HG03469 (cell line): ENCODE results near the gene RIIAD1.

Source experiments
- ATAC-seq: cut with Tn5 transposase; IDR thresholded peaks from one replicate; pipeline ENCODE4 v1.9.1; 2021; ENCODE audit warnings: mild to moderate bottlenecking, moderate library complexity, moderate number of reproducible peaks; ENCODE audit not compliant: unreplicated experiment

RIIAD1 gene

DNA sequence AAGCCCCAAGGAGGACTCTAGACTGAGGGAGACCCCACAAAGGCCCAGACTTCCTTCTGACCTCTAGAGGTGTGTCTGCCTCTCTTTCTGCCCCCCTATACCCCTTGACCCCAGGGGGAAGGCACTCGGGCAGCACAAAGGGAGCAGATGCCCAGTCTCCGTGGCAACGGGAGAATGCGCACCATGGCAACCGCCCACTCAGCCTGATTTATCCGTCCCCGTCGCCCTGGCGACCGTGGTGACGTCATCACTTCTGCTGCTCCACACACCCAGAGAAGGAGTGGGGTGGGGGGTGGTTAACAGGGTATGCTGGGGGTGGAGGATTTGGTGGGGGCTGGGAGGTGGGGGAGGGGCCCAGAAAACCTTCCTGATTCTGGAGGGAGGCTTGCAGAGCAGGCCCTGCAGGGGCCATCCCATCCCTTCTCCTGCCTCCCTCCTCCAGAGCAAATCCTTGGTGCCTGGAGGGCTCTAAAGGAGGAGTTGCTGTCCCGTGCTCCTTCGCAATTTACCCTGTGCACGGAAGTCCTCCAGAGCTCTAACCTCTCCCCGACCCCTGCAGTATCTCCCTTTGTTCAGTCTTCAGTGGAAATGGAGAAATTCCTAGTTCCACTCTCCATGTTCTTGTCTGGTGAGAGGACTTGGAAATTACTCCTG, 11.0 kb upstream of the RIIAD1 start:
- ATAC-seq = no peak

DNA sequence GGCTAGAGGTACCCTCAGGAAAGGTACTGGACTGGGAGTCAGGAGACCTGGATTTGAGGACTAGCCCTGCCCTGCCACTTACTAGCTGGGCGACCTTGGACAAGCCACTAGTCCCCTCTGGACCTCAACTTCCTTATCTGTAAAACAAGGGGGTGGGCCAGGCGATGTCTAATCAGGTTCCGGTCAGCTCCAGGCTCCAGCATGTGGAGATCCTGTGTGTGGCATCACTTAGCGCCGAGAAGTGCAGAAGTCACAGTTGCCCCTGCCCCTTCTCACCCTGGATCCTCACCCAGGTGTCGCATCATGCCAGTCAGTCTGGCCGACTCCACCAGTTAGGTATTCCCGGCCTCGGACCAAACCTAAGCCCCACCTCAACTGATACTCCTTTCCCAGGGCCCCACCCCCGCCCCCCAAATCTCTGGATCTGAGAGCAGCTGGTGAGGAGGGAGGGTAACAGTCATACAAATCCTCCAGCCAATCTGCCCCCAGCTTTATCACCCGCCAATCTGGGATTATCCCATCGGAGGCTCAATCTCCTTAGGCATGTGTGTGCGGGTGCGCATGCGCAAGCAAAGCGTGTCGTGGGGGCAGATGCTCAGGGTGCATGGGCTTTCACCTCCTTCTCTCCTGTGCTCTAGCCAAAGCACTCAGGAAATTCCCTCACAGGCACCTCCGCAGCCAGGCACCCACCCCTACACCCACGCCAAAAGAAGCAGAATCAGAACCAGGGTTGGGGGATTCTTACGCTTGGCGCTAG, 10.1 kb upstream of the RIIAD1 start:
- no peak for ATAC-seq

DNA sequence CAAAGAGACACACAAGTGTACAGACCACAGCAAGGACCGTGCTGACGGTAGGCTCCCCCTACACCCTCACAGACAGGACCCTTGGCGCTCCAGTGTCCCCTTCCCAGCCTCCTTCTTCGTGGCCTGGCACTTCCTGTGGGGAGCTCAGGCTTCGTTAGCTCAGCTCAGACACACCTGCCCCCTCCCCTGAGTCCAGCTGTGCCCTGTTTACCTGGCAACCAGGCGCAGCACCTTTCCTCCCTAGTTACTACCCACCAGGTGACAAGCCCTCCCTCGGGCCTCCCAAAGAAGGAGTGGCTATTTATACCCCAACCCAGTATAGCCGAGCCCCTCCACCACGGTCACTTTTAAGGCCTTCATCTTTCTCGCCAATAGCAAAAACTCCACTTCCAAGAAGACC, 9.4 kb upstream of the RIIAD1 start:
- no peak for ATAC-seq

DNA sequence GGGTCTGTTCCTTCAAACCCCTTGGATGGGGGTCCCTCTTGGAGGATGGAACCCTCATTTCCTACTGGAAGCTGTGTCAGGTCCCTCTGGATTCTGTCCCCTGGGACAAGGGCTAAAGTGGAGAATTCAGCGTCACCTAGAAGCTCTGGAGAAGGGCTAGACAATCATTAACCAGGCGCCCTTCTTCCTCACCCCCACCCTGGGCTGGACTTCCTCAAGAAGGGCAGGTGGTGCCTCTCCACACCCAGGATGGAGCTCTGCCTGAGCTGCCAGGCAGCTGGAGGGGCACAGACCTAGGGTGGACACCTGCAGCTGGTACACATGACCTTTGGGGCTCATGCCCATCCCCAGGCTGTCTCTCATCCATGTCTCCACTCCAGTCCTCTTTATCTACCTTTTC, 8.3 kb upstream of the RIIAD1 start:
- ATAC-seq = no peak

DNA sequence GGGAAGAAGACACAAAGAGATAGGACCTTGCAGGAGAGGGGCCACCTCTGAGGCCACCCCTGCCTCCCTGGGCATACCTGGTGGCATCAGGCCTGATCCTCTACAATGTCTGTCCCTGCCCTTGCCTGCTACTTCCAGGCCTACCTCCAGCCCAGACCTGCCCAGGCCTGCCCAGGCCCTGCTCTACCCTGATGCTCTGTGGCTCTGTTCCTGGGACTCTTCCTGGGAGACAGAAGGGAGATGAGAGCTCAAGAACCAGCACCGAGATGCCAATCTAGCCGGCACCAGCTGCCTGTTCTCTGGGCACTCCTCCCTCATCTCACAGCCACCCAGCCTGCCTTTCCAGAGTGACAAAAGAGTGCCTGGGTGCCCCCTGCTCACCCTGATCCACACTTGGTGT, 7.4 kb upstream of the RIIAD1 start:
- ATAC-seq = no peak

DNA sequence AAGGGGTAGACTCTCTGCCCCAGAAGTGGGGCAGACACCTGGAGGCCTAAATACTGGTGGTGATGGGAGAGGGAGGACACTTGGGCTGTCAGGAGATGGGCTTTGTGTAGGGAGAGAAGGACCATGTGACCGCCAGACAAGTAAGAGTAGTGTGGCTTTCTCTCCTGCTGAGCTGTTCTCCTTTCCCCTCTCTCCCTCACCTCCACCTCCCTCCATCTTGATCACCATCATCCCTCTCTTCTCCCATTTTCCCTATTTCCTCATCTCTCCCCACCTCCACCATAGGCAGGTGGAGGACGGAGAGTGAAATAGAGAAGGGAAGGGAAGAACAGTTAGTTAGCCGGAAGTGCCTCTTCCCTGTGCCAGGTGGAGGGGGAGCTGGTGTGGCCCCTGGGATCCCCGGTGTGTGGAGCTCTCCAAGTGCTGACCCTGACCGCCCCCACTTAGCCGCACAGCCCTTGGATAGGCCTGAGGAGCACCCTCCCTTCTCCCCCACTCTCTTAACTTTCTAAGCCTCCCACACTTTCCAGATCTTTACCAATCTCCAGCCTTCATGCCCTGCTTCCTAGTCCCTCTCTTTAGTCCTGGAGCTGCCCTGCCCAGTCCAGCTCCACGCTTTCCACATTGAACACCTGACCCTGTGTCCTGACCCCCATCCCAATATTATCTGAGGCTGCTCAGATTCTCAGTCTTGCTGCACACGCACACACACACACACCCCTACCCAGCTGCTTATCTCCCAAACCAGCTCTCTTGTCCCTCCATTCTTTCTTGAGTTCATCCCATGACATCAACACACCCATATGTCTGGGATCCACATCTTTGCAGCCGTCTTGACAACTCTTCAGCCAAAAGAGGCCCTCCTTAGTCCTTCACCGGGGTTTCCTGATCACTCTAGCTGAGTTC, 6.2 kb upstream of the RIIAD1 start:
- no peak for ATAC-seq

DNA sequence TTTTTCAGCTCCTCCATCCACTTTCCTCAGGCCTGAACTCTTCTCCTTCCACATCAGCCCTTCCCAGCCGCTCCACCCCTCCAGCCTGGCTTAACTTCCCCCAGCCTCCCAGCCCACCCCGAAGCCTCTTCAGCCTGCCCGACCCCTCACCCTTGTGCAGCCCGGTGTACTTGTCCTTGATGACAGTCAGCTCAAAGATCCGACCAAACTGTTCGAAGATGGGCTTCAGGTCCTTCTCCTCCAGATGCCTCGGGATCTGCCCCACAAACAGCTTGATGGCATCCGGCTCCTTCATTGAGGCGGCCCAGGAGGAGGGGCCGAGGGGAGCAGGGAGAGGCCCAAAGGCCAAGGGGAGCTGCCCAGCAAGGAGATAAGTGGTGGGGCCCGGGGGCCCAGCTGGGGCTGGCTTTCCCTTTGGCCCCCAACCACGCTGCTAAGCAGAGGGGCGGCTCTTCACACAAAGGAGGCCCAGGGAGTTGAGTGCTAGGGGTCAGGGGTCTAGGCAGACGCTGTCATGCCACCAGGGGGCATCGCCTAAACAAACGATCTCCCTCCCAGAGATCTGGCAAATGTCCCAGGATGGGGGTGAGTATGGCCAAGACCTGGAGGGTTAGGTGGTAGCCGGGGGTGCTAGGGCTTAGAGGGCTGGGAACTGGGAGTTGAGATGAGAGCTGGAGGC, 5.5 kb upstream of the RIIAD1 start:
- no peak for ATAC-seq

DNA sequence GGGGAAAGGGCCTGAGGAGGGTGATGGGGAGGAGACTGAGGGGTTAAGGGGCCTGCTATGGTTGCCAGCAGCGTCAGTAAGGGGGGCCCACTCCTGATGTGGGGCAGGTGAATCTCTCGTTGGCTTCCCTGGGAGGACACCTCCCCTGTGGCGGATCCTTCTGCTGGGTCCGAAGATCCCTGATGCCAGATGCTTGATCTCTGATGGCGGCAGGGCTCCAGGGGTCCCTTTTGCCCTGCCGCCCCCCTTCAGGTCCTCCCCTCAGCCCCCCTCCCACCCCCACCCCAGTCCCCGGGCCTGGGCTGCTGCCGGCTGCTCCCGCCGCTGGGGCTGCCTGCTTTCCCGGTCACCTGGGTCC, 4.9 kb upstream of the RIIAD1 start:
- no peak for ATAC-seq

DNA sequence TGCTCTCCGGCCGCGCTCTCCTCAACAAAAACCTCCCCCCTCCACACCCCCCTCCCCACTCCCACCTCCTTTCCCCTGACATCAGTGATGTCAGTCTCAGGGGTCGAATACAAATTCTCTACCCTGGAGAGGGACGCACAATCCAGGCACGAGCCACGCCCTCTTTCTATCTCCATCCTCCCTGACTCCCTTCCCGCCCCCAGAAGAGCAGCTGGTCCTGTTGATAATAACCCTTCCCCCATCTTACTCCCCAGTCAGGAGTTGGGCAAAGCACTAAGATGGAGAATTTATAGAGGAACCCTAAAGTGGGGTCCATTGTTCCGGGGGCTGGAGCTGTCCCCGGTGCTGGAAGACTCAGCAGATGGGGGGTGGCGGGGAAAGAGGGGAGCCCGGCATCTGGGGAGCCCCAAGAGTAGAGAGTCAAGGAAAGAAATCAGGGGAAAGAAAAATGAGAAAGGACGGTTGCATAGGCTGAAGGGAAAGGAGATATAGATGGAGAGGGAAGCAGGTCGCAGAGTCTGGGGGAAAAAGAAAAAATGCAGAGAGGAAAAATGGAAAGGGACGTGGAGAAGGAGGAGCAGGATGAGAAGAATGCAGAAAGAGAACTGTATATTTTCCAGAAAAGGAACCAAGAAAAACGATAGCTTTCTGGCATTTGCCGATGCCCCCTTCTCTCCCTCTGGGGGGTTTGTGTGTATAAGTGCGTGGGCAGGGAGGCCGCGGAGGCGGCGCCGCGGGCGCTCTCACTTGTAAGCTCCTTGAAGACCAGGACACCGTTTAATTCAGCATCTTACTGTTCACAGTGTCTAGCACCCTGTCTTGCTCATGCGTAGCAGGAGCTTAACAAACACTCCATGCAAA, 4.3 kb upstream of the RIIAD1 start, which contains the start of gene CELF3:
CELF3 (minus strand) TSS at position 33 of the 861 bp plus-strand sequence. CDS start 783 bp downstream, outside the sequence.
- ATAC-seq = no peak

DNA sequence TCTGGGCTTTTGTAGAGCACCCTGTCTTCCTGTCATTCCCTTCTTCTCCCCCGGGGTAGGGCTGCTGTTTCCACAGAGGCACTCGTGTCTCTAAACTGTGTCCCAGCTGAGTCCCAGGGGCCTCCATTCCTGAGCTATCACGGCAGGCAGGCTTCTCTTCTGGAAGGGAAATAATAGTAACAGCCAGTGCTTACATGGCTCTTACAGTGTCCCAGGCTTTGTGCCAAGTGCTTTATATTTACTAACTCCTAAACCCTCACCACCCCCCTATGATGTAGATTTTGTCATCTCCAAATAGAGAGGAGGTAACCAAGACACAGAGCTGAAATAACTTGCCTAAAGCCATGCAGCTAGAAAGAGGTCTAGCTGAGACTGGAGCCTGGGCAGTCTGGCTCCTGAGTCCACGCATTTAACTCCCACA, 3.3 kb upstream of the RIIAD1 start:
- ATAC-seq = no peak

DNA sequence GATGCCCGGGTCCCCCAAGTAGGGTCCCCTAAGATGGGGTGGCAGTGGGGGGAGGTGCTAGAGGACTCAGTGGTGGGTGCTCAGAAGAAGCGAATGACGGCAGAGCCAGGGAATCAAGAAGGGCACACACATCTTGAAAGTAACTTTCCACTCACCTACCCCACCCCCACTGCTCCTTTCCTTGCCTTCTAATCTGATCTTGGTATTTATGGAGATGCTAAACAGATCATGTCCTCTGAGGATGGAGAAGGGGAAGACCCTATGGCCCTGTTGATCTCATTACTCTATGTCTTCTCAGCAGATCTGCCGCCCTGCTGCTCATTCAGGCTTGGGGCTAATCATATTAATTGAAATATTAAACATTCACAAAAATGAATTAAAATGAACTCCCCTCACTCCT, 2.7 kb upstream of the RIIAD1 start:
- ATAC-seq = no peak

DNA sequence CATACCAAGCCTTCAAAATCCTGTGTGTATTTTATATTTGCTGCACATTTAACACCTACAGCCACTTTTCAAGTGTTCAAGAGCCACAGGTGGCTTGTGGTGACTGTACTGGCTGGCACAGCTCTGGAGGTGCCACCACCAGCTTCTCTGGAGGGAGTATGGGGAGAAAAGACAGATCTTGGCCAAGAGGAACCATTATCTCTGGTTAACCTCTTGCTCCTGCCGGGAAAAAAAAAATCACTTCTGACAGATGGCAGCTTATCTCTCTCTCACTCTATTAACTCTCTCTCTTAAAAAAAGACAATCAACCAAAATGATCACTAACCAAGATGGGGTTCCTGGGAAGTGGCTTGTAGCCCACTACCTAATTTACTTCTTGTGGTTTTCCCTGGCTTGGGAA, 1.2 kb upstream of the RIIAD1 start:
- no peak for ATAC-seq

DNA sequence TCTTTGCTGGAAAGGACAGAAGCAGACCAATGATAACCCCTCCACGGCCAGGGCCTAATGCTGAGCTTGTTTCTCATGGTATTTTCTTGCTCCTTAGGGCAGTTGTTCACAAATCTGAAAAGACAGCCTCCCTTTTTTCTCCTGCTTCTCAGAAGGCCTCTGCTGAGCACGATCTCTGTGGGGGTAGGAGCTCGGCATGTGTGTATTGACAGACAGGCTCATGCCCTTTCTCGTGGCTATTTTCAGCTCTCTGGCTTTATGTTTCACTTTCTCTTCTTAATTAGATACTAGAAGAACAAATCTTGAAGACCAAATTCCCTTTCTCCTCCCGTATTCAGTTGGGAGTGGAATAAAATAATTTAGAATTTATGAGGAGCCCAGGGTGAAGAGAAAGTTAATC, 768 bp upstream of the RIIAD1 start:
- ATAC-seq = no peak

DNA sequence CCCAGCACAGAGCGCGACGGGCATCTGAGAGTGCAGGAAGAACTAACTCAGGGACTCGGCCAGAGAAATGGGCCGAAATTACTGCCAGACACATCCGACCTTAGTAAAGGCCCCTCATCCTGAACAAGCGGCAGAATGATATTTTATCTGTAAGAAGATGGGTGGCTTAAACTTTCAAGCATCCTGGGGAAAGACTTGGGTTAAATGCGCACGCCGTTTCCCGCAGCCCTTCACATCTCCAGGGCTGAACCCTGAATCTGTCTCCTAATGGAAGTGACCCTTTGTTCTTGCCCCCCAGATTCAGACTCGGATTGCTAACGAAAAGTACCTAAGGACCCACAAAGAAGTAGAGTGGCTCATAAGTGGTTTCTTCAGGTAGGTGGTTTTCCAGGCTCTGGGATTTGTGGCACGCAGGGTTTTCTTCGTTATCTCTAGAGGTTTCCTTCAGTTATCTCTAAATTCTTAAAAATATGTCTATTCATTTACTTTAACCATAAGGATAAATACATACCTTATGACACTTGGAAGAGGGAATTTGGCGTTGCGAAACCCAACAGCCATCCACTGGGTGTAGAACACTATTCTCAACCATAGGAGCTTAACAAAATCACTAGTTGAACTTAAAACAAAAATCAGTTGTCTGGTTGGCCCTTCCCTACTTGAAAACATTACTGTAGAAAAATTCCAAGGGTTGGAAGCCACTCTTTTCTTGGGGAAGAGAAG, 627 bp downstream of the RIIAD1 start:
- no peak for ATAC-seq

DNA sequence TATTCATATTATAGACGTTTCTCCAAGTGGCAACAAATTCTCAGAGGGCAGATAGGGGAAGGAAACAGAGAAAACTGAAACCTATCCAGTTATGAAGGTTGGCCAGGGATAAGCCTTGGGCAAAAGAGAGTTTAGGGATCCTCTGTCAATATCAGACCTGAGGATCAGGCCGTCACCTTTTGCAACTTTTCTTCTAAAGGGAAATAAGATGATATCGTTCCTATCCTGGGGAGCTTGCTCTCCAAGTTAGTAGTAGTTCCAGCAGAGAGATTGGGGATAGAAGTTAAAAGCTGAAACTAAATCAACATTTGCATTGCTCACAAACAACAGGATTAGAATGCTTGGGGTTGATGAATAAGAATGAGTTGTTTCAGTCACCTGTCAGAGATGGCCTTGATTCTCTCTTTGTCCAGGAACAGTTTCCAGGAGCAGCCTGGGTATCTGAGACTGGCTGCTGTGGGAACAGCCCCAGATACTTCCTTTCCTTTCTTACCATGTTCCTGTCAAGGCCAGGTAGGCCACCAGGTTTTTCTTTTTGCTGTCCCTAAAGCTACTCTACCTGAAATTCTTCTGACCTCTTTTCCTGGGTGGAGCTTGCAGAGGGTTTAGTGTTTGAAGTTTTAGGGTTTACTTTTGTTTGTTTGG, 2.5 kb downstream of the RIIAD1 start:
- ATAC-seq = no peak

DNA sequence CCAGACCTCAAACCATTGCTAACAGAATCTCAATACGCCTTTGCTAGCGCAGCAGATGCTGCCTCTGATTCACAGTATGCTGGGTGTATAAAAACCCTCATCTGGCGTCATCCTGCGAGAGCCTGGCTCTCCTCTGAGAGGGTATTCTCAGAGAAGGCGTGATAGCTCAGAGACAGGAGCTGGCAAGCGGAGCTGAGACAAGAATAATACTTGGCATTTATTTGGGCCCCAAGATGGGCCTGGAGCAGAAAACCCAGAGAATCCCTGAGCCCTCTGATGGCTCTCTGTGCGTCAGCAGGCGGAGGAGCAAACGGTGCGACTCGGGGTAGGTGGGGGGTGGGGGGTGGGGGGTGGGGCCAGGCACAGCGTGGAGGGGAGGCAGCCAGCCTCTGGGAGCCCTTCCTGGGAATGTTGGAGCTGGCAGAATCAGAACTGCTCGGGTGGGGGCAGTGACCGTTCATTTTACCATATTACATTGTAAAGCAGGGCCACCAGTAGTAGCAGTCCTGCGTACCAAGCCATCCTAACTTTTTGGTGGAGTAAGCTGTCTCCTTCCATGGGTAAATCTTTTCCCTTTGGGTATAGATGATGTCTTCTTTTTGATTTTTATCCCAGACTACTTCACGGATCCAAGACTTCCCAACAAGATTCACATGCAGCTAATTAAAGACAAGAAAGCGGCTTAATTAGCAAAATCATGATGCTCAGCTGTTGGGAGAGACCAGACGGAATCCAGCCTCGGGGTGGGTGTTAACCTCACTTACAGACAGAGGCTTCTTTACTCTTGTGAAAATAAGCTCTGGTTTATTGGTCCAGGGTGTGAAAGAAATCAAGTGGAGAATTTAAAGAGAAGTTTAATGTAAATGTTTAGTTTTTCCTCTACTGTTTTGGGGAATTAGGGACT, 7.1 kb downstream of the RIIAD1 start:
- no peak for ATAC-seq

DNA sequence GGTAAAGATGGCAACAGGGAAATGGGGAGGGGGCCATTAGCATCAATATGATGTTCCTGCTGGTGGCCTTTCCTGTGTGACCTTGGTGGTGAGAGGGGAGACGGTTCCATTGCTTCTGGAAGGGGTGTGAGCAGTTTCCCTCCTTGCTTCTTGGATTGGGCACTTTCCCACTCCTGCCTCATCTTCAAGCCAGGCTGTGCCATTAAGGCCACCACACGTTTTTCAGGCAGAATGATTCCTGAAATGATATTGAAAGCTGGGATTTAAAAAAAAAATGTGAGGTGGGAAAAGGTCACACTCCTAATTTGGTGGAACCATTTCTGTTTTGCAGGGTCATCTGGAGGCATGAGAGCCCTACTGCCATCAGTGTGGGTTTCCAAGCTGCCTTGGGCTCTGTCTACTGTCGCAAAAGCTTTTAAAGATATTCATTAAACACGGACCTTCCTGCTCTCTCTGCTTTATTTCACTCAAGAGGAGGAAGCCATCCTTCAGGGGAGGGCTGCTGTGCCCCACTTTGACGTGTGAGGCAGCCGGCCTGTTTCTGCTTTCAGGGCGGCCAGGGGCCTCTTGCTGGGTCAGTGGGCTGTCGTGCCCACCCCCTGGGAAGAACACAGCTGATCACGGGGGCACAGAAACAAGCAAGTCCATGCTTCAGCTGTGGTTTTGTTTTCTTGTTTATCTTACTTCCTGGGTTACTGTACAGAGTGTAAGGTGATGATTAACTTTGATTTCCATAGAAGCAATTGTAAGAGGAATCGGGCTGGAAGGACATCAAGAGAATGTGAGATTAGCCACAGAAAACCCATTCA, 8.0 kb downstream of the RIIAD1 start:
- no peak for ATAC-seq
